SU-DHL-6 (cell line): ENCODE measurements around the gene SPOCD1.

Source experiments
- EZH2phosphoT487 ChIP-seq: fragments of 200-600 bp; sonication (generic), shearing (Covaris generic); conservative IDR thresholded peaks from 2 replicates; pipeline ENCODE4 v1.6.1; 2018; ENCODE audit warnings: mild to moderate bottlenecking, antibody characterized with exemption, low read length, moderate library complexity, mixed read lengths
- TF ChIP-seq, protein P1 (sequence below): fragments of 200-600 bp; sonication (generic); IDR thresholded peaks from one replicate; pipeline ENCODE4 v1.5.1; 2017; ENCODE audit warnings: antibody characterized with exemption, mild to moderate bottlenecking, low read length, moderate library complexity; ENCODE audit not compliant: insufficient read depth, poor library complexity, severe bottlenecking

DNA sequence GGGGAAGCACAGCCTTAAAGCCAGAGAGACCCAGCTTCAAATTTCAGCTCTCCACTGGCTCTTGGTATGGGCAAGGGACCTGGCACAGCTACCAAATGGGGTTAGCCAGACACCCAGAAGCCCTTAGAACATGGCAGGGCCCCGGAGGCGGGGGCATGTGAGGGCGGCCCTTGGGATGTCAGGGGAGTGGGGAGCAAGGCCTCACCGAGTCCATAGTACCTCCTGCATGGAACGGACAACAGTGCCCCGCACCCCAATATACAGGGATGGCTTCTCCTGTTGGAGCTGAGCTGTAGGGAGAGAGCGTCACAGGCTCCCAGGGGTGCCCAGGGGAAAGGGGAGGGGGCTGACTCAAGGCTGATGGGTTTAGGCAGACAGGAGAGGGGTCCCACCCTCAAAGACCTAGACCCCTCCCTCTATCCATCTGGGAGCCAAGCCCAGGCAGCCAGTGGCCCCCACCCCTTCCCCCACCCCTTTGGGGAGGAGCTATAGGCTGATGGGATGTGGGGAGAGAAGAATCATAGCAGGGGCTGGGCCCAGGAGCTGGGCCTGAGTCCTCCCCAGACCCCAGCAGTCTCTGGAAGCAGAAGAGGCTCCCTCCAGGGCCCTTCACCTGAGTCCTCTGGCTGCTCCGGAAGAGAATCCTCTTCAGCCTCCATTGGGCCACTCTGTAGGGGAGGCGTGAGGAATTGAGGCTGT is 16.5 kb downstream of the SPOCD1 start:
- TF ChIP-seq, protein P1, sequence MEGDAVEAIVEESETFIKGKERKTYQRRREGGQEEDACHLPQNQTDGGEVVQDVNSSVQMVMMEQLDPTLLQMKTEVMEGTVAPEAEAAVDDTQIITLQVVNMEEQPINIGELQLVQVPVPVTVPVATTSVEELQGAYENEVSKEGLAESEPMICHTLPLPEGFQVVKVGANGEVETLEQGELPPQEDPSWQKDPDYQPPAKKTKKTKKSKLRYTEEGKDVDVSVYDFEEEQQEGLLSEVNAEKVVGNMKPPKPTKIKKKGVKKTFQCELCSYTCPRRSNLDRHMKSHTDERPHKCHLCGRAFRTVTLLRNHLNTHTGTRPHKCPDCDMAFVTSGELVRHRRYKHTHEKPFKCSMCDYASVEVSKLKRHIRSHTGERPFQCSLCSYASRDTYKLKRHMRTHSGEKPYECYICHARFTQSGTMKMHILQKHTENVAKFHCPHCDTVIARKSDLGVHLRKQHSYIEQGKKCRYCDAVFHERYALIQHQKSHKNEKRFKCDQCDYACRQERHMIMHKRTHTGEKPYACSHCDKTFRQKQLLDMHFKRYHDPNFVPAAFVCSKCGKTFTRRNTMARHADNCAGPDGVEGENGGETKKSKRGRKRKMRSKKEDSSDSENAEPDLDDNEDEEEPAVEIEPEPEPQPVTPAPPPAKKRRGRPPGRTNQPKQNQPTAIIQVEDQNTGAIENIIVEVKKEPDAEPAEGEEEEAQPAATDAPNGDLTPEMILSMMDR = no peak
- TF ChIP-seq EZH2phosphoT487 = no peak
